CMK (cell line): ENCODE results near the gene CRACR2B.

ENCODE experiments used
- DNase-seq: peaks from one replicate; pipeline ENCODE4 v3.0.0-alpha.2; 2010; ENCODE audit warnings: low read depth

The CRACR2B gene

GRCh38 chr11:811446-812245 lies 16.1 kb upstream of the CRACR2B start:
- DNase-seq = no peak

DNA sequence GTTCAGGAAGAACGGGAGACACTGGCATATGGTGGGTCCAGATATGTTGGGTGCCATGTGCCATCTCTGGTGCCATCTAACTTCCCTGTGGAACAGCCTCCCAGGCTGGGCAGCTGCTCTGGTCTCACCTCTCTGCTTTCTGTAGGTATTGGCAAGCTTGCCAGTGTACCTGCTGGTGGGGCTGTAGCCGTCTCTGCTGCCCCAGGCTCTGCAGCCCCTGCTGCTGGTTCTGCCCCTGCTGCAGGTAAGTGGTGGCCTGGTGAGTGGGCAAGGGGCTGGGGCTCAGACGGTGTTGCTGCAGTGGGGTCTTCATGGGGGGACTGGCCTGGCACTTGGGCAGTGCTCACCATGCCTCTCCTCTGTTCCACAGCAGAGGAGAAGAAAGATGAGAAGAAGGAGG lies 15.3 kb upstream of the CRACR2B start:
- no peak for DNase-seq

DNA sequence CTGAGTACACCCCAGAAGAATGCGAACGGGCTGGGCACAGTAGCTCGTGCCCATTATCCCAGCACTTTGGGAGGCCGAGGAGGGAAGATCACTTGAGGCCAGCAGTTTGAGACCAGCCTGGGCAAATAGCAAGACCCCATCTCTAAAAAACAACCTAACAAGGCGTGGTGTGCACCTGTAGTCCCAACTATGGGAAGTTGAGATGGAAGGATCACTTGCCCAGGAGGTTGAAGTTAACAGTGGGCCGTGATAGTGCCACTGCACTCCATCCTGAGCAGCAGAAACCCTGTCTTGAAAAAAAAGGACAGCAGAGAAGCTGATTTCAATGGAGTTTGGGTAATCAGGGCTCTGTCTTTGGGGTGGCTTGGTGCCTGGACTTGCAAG lies 14.7 kb upstream of the CRACR2B start:
- DNase-seq = no peak

- DNase-seq = no peak
These were observed 14.1 kb upstream of the CRACR2B start for GRCh38 chr11:813456-814096.

- DNase-seq = no peak
These were observed 11.9 kb upstream of the CRACR2B start for GRCh38 chr11:815675-816432.

DNA sequence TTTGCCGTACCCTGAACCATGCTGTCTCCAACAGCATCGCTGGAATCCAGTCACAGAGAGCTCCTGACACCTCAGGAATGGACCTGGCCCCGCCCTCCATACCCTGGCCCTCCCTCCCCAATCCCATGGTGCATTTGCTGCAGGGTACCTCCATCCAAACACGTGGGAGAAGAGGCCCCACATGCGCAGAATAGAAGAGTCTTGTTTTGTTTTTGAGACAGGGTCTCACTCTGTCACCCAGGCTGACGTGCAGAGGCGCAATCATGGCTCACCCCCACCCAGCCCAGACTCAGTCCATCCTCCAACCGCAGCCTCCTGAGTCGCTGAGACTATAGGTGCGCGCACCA lies 11.3 kb upstream of the CRACR2B start:
- DNase-seq = no peak

DNA sequence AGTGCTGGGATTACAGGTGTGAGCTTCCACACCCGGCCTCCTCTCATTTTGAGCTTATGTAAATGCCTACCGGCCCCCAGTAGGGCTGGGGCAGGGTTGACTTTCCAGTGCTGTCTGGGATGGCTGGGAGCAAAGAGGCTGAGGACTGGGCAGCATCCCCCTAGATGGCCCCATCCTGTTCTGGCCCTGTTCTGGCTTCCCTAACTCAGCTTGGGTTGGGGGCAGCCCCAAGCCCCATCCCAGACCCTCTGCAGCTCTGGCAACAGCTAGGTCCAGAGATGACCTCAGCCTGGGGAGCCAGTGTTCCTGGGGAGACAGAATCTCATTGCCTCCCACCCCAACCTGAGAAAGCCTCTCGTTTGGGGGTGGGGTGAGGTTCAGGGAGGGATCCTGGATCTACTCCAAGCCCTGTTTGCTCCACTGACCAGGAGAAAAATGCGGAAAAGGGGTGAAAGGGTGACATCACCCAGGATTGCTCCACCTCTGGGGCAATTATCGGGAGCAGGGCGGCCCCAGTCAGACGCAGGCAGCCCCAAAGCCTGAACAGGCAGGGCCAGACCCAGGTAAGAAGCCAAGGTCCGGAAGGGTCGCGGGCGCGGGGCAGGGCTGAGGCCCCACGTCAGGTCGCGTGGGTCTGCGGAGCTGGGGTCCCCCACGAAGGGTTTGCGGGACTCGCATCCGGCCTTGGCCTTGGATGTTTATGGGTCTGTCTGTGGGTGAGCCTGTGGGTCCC lies 9.2 kb upstream of the CRACR2B start, which contains the start of gene PNPLA2:
PNPLA2 (plus strand) TSS at position 519 of the 733 bp plus-strand sequence. CDS start 805 bp downstream, outside the sequence.
- no peak for DNase-seq

GRCh38 chr11:819129-819931 lies 8.4 kb upstream of the CRACR2B start:
- DNase-seq = no peak

DNA sequence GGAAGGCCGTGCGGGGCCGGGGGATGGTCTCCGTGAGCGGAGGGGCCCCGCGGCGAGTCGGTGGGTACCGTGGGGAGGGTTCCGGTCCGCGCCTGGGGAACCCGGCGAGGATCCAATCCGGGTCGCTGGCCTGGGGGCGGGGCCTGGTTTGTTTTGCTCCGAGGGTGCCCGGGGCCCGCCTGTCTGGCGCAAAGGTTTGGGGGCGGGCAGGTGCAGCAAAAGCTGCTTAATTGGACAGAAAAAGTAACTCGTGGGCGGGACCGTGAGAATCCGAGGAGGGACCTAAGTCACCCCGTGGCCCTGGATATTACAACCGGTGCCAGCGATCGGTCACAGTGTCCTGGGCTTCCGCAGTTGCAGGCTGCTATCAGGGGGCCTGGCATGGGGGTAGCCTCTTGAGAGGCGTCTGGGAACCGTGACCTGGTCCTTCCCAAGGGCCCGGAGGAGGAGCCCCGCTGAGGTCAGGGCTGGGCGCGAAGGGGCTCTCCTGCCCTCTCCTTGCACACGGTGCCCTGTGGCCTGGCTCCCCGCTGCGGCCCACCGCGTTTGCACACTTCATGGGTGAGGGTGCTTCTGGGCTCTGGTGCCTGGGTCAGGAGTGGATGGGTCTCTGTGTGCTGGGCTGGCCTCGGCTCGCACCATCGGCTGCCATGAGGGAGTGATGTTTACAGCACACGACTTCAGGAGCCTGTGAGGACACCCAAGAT lies 7.6 kb upstream of the CRACR2B start:
- DNase-seq = no peak

- no peak for DNase-seq
These were observed 6.8 kb upstream of the CRACR2B start for GRCh38 chr11:820655-821511.

- DNase-seq = no peak
These were observed 6.0 kb upstream of the CRACR2B start for GRCh38 chr11:821512-822371.

GRCh38 chr11:823441-824291 lies 4.1 kb upstream of the CRACR2B start:
- DNase-seq = no peak

DNA sequence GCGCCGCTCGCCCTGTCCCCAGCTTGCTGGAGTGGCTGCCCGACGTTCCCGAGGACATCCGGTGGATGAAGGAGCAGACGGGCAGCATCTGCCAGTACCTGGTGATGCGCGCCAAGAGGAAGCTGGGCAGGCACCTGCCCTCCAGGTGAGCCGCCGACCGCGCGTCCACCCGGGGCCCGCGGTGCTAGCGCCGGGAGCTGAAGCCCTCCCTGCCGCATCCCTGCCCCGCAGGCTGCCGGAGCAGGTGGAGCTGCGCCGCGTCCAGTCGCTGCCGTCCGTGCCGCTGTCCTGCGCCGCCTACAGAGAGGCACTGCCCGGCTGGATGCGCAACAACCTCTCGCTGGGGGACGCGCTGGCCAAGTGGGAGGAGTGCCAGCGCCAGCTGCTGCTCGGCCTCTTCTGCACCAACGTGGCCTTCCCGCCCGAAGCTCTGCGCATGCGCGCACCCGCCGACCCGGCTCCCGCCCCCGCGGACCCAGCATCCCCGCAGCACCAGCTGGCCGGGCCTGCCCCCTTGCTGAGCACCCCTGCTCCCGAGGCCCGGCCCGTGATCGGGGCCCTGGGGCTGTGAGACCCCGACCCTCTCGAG lies 3.3 kb upstream of the CRACR2B start:
- DNase-seq = no peak

GRCh38 chr11:824942-825341 lies 2.8 kb upstream of the CRACR2B start:
- no peak for DNase-seq

DNA sequence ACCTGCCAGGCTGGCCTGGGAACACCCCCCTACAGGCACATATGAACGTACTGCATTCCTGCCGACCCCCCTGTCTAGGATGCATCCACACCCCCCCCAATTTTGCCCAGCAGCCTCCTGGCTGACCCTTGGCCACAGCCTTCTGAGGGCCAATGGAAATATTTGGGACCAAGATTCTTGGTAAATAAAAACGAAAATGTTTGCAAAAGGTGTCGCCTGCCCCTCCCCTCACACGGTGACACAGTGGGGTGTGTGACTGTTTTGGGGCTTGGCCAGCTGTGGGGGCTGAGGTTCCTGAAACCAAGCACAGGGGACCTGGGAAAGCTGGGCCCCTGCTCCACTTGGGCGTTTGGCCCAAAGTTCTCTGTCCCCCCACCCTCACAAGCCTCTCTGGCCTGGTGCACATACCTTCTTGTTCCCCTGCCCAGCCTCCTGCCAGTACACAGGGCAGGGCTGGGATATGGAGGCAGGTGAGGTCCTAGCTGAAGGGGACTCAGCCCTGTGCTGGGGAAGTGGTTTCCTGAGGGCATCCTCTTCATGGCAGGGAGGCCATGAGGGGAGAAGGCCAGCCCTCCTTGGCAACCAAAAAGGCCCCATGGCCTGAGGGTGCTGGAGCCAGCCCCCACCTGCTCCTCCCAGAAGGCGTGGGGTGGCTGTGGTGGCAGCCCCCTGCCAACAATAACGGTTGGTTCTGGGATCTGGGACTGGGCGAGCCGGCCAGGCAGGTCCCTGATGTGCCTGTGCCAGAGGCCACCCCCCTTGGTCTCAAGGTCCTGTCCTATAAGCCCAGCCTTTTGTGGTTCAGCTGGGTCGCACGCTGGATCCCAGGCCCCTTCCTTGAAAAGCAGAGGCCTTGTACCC lies 2.1 kb upstream of the CRACR2B start:
- no peak for DNase-seq

DNA sequence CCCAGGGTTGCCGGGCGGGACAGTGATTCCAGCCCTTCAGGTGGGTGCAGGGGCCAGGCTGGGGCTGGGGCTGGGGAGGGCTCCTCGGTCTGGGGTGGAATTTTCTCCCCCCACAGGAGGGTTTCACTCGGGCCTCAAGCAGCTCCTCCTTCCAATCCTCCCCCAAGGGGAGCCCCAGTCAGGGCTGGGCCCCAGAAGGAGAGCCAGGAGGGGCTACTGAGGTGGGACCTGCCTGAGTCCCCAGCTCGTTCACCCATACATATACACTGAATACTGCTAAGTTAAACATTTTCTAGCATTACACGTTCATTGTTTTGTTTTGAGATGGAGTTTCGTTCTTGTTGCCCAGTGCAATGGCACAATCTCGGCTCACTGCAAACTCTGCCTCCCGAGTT lies 1.5 kb upstream of the CRACR2B start:
- no peak for DNase-seq

GRCh38 chr11:826836-827145 lies 928 bp upstream of the CRACR2B start:
- no peak for DNase-seq
